GM10266 (cell line): ENCODE measurements around the gene AGAP3.

Experiments
- DNase-seq: peaks from one replicate; pipeline ENCODE4 v3.0.0; 2012; ENCODE audit errors: extremely low spot score
- TF ChIP-seq, protein P1 (sequence below): IDR thresholded peaks from 2 replicates; pipeline ENCODE4 v1.5.1; 2012; ENCODE audit warnings: mild to moderate bottlenecking, low read depth; ENCODE audit not compliant: control insufficient read depth, insufficient read depth; ENCODE audit errors: missing control alignments

Gene AGAP3

DNA sequence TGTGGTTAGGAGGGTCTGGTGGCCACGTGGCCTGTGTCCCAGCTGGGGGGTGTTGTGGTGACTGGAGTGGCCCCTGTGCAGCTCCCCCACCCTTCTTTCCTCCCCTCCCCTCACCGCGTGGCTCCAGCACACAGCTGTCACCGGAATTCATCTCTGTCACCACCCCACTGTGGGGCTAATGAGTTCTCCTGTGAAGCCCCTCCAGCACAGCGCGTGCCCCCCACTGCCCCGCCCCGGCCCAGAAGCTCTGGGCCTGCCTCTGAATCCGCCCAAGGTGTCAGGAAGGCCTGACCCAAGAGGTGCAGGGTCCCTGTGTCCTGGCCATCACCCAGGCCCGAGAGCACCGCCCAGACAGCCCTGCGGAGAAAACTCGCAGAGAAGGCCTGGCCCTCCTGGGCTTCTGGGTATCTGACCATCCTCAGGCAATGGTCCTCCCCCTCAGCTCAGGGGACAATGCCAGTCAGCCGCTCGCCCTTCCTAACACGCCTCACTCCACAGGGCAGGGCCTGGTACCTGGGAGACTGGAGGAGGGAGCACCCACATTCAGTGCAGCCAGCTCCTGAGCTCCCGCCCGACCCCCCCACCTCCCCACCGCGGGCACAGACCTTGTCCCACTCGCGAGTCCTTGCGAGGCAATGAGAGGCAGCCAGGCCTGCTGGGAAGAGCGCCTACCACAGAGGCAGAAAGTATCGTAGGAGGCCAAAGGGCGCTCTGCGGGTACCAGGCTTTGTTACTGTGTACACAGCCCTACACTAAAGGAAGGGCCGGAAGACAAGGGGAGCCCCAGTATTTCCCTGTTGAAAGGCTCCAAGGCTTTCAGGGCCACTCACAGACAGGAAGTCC, 43.1 kb downstream of the AGAP3 start:
- TF ChIP-seq, protein P1, sequence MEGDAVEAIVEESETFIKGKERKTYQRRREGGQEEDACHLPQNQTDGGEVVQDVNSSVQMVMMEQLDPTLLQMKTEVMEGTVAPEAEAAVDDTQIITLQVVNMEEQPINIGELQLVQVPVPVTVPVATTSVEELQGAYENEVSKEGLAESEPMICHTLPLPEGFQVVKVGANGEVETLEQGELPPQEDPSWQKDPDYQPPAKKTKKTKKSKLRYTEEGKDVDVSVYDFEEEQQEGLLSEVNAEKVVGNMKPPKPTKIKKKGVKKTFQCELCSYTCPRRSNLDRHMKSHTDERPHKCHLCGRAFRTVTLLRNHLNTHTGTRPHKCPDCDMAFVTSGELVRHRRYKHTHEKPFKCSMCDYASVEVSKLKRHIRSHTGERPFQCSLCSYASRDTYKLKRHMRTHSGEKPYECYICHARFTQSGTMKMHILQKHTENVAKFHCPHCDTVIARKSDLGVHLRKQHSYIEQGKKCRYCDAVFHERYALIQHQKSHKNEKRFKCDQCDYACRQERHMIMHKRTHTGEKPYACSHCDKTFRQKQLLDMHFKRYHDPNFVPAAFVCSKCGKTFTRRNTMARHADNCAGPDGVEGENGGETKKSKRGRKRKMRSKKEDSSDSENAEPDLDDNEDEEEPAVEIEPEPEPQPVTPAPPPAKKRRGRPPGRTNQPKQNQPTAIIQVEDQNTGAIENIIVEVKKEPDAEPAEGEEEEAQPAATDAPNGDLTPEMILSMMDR: no peak
- DNase-seq: no peak

DNA sequence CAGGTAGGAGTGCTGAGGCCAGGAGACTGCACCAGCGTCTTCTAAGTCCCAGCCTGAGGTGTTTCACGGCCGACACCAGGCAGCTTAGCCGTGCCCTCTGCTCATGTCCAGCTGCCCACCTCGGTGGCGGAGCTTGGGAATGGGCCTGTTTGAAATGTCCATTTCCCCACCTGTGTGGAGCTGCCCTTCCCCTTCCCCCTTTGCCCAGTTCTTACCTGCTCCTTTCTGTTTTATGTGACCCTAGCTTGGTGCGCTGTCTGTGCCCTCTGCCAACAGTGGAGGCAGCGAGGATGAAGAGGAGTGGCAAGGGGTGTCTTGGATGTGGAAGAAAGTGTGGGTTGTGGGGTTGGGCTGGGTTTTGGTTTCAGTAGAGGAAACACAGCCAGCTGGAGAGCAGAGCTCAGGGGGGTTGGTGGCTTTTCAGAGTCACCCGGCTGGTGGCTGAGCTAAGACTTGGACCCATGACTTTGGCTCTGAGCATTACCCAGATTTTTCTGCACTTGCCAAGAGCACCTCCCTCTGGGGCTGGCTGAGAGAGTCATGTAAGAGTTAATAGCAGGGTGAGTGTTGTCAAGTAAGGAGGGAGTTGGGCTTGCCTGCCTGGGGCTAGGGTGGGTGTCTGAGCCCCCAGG, 43.8 kb downstream of the AGAP3 start:
- TF ChIP-seq, protein P1: no peak
- no peak for DNase-seq

DNA sequence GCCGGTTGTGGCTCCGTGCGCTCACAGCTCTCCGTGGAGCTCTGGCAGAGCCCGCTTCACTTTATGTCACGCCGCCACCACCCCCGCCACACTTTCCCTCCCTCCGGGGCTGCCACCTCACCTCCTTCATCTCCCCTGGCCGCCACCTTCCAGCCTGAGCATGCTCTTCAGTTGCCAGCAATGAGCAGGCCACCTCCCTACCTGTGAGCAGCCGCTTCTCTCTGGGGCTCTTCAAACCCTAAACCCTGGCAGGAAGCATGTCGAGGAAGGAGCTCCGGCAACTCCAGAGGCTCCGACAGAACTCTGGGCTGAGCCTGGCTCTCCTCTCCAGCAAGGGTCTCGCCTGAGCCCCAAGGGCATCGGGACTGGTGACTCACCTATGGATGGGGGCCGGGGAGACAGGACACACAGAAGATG, 44.5 kb downstream of the AGAP3 start:
- TF ChIP-seq, protein P1: no peak
- DNase-seq: no peak

DNA sequence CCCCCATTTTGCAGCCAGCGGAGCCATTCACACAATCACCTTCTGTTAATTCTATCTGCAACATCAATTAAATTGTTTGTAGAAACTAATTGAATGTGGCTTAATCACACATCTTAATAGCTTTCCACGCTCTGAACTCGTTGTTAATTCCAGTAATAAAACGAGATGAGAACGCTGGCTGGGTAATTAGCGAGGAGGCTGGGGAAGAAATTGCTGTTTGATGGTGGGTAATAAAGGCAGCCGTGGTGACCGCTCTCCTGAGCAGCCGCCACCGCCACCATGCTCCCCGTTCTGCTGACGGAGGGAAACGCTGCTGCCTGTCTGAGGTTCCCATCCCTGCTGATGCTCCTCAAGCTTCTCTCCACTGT, 44.9 kb downstream of the AGAP3 start:
- DNase-seq: no peak
- TF ChIP-seq, protein P1: no peak

DNA sequence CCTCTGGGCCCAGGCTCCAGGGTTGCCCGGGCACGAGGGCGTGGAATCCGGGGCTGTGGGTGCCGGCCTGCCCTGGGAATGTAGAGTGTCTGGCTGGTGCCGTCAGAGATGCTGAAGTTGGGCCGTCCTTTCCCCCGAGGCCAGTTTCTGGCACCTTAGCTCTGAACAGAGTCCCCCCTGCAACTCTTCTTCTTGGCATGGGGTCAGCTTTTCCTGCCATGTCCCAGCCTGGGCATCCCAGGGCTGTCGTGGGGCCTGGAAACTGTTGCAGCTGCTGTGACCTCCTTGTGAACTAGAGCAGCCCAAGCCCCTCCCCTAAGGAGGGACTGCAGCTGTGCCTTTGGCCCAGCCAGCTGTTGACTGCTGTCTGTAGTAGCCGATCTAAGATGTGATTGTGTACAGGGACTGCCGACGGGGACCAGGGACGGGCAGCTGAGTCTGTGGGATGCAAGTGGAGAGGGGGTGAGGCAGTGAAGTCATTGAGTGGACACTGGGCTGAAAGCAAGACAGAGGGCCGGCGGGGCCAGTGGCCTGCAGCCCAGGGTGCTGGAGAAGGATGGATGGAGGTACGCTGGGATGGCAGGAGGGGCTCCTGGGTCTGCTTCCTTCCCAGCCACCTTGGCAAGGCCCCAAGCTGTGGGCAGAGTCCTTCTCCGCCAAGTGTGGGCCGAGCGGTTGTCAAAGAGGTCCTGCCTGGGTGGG, 45.5 kb downstream of the AGAP3 start:
- TF ChIP-seq, protein P1: no peak
- DNase-seq: no peak

DNA sequence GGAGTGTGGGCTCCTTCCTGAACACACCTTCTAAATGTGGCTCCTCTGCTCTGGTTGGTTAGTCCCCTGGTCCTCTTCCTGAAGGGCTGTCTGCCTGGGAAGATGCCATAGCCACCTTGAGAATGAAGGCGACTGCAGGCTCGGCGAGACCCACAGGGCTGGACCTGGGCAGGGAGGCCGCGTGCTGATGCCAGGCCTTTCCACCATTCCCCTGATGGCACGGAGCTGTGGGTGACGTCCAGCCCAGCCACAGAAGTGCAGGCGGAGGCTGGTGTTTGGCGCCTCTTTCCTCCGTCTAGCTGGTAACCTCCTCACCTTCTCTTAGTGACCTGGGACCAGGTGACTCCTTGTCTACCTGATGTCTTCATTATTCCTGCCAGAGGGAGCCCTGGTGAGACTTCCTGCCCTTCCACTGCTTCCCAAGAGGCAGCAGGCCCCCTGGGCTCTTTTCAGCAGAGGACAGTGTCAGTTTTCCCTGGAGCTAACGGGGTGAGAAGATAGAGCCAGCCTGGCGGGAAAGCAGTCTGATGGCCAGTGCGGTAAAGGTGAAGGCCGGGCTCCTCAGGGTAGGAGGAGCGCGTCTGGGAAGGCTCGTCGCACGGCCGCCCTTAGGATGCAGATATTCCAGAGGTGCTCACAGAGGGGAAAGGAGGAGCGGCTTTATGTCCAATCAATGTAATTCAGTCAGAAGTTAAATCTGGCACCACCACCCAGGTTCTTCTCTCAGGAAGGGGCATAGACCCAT, 46.4 kb downstream of the AGAP3 start:
- TF ChIP-seq, protein P1: no peak
- no peak for DNase-seq
